SW480 (cell line): ENCODE results near the gene ME3.
"Not testable (repeated sequence)": the region's sequence is repeated elsewhere in the genome, so short reads cannot be mapped to it uniquely, and the experiment has no call there.

Source experiments
- DNase-seq: peaks from one replicate; pipeline ENCODE4 v3.0.0-alpha.2; 2016; ENCODE audit warnings: low spot score

The ME3 gene

GRCh38 chr11:86620891-86621521 is 51.4 kb downstream of the ME3 start:
- DNase-seq: no peak

- DNase-seq: not testable (repeated sequence)
Observed at GRCh38 chr11:86619428-86619827, 53.0 kb downstream of the ME3 start.

GRCh38 chr11:86617502-86617901 is 54.9 kb downstream of the ME3 start:
- DNase-seq: no peak

GRCh38 chr11:86615487-86615886 is 56.9 kb downstream of the ME3 start:
- no peak for DNase-seq

GRCh38 chr11:86610559-86611341 is 61.7 kb downstream of the ME3 start:
- DNase-seq: no peak

- peak; percentile 62 for DNase-seq
Observed at GRCh38 chr11:86608251-86608799, 64.1 kb downstream of the ME3 start.

- DNase-seq: no peak
Observed at GRCh38 chr11:86606836-86607481, 65.5 kb downstream of the ME3 start.

- no peak for DNase-seq
Observed at GRCh38 chr11:86606270-86606835, 66.1 kb downstream of the ME3 start.

GRCh38 chr11:86596861-86597586 is 75.4 kb downstream of the ME3 start:
- DNase-seq: no peak

- no peak for DNase-seq
Observed at GRCh38 chr11:86595955-86596354, 76.5 kb downstream of the ME3 start.

- DNase-seq: no peak
Observed at GRCh38 chr11:86595451-86595850, 77.0 kb downstream of the ME3 start.

GRCh38 chr11:86594746-86595145 is 77.7 kb downstream of the ME3 start:
- DNase-seq: no peak

- no peak for DNase-seq
Observed at GRCh38 chr11:86593833-86594232, 78.6 kb downstream of the ME3 start.

GRCh38 chr11:86592659-86593451 is 79.6 kb downstream of the ME3 start:
- DNase-seq: peak; percentile 97

- DNase-seq: no peak
Observed at GRCh38 chr11:86592047-86592591, 80.3 kb downstream of the ME3 start.

GRCh38 chr11:86591631-86592030 is 80.8 kb downstream of the ME3 start:
- no peak for DNase-seq

- no peak for DNase-seq
Observed at GRCh38 chr11:86589856-86590589, 82.4 kb downstream of the ME3 start.

- DNase-seq: no peak
Observed at GRCh38 chr11:86589204-86589603, 83.2 kb downstream of the ME3 start.

GRCh38 chr11:86588566-86589090 is 83.8 kb downstream of the ME3 start:
- no peak for DNase-seq
